HG03135 (cell line): ENCODE measurements around the gene EEPD1.

Experiments
- ATAC-seq: cut with Tn5 transposase; IDR thresholded peaks from one replicate; pipeline ENCODE4 v1.9.1; 2021; ENCODE audit warnings: mild to moderate bottlenecking, moderate library complexity; ENCODE audit not compliant: unreplicated experiment

The EEPD1 gene

GRCh38 chr7:36278069-36278619, 125.1 kb downstream of the EEPD1 start:
- ATAC-seq = no peak

GRCh38 chr7:36278620-36279172, 125.6 kb downstream of the EEPD1 start:
- ATAC-seq = no peak

GRCh38 chr7:36279200-36279925, 126.3 kb downstream of the EEPD1 start:
- peak; percentile 57 for ATAC-seq

- ATAC-seq = no peak
Observed at GRCh38 chr7:36279926-36280315, 126.9 kb downstream of the EEPD1 start.

- no peak for ATAC-seq
Observed at GRCh38 chr7:36280840-36281812, 128.1 kb downstream of the EEPD1 start.

GRCh38 chr7:36281945-36282717, 129.1 kb downstream of the EEPD1 start:
- ATAC-seq = no peak

- no peak for ATAC-seq
Observed at GRCh38 chr7:36283181-36283580, 130.1 kb downstream of the EEPD1 start.

GRCh38 chr7:36283711-36284130, 130.7 kb downstream of the EEPD1 start:
- ATAC-seq = peak; percentile 55

GRCh38 chr7:36284456-36285090, 131.5 kb downstream of the EEPD1 start:
- no peak for ATAC-seq

GRCh38 chr7:36285276-36285675, 132.2 kb downstream of the EEPD1 start:
- ATAC-seq = no peak

- ATAC-seq = no peak
Observed at GRCh38 chr7:36286226-36286625, 133.2 kb downstream of the EEPD1 start.

GRCh38 chr7:36286688-36287087, 133.6 kb downstream of the EEPD1 start:
- no peak for ATAC-seq

GRCh38 chr7:36287371-36288241, 134.6 kb downstream of the EEPD1 start:
- ATAC-seq = no peak

- no peak for ATAC-seq
Observed at GRCh38 chr7:36288501-36288900, 135.4 kb downstream of the EEPD1 start.

- ATAC-seq = no peak
Observed at GRCh38 chr7:36289833-36290661, 137.0 kb downstream of the EEPD1 start.

GRCh38 chr7:36291387-36292316, 138.6 kb downstream of the EEPD1 start:
- peak; percentile 47 for ATAC-seq

- ATAC-seq = no peak
Observed at GRCh38 chr7:36295090-36295489, 142.0 kb downstream of the EEPD1 start.
